WTC11 (cell line): ENCODE results near the gene KLHL12. TPM values are rescaled to one million over a fixed set of nuclear protein-coding genes. Genes with fewer than 3 reads are reported as not detected.

Source experiments
- ATAC-seq: fragments of 200-7000 bp; cut with Tn5 transposase; 2 replicates; pipeline ENCODE4 v1.10.0; 2021; ENCODE audit warnings: mild to moderate bottlenecking, moderate library complexity
- CTCF ChIA-PET: fragments of 300-600 bp; sonication (Branson Sonifier 250); formaldehyde crosslinking; loops from one replicate; lab custom pipeline; 2021; ENCODE audit warnings: antibody characterized with exemption; lab: Charles Lee
- POLR2A ChIA-PET: fragments of 350-600 bp; sonication (Branson Sonifier 250); formaldehyde crosslinking; loops from one replicate; lab custom pipeline; 2021; ENCODE audit warnings: antibody characterized with exemption; lab: Charles Lee
- DNase-seq: peaks from one replicate; pipeline ENCODE4 v3.0.0; 2021; ENCODE audit warnings: low spot score
- H3K27ac Mint-ChIP-seq: 2 replicates; pipeline ENCODE4 v1.8.0; 2021; ENCODE audit warnings: mixed read lengths
- H3K27me3 Mint-ChIP-seq: 2 replicates; pipeline ENCODE4 v1.8.0; 2021; ENCODE audit warnings: low read depth, mild to moderate bottlenecking, moderate library complexity, mixed read lengths
- H3K36me3 Mint-ChIP-seq: 2 replicates; pipeline ENCODE4 v1.8.0; 2021; ENCODE audit warnings: mixed read lengths
- H3K4me1 Mint-ChIP-seq: 2 replicates; pipeline ENCODE4 v1.8.0; 2022; ENCODE audit warnings: mixed read lengths
- H3K4me3 Mint-ChIP-seq: 2 replicates; pipeline ENCODE4 v1.8.0; 2021; ENCODE audit warnings: mild to moderate bottlenecking, moderate library complexity, mixed read lengths
- H3K9me3 Mint-ChIP-seq: 2 replicates; pipeline ENCODE4 v1.8.0; 2021; ENCODE audit warnings: mixed read lengths
- ATF2 ChIP-seq: sonication (generic); formaldehyde crosslinking; IDR thresholded peaks from 2 replicates; pipeline ENCODE4 v1.8.1; 2022; ENCODE audit warnings: low read depth, missing genetic modification reagents, borderline replicate concordance
- ATF3 ChIP-seq: sonication (generic); formaldehyde crosslinking; conservative IDR thresholded peaks from 2 replicates; pipeline ENCODE4 v1.8.1; 2022; ENCODE audit warnings: mild to moderate bottlenecking, missing genetic modification reagents
- ATF6 ChIP-seq: sonication (generic); formaldehyde crosslinking; IDR thresholded peaks from 2 replicates; pipeline ENCODE4 v1.8.1; 2023; ENCODE audit warnings: mild to moderate bottlenecking, missing genetic modification reagents
- CBFB ChIP-seq: sonication (generic); formaldehyde crosslinking; IDR thresholded peaks from 2 replicates; pipeline ENCODE4 v1.8.1; 2022; ENCODE audit warnings: mild to moderate bottlenecking, low read depth, missing genetic modification reagents
- CREB1 ChIP-seq: sonication (generic); formaldehyde crosslinking; IDR thresholded peaks from 2 replicates; pipeline ENCODE4 v1.8.0; 2023; ENCODE audit warnings: mild to moderate bottlenecking, missing genetic modification reagents
- ELF4 ChIP-seq: sonication (generic); formaldehyde crosslinking; IDR thresholded peaks from 2 replicates; pipeline ENCODE4 v1.8.1; 2022; ENCODE audit warnings: low read depth, mild to moderate bottlenecking, moderate library complexity, missing genetic modification reagents
- EMX1 ChIP-seq: fragments of 250-450 bp; sonication (Bioruptor Pico); IDR thresholded peaks from 2 replicates; pipeline ENCODE4 v1.8.0; 2021; ENCODE audit warnings: mild to moderate bottlenecking
- JAZF1 ChIP-seq: fragments of 250-450 bp; sonication (Bioruptor Pico); IDR thresholded peaks from 2 replicates; pipeline ENCODE4 v1.9.0; 2021; ENCODE audit warnings: moderate library complexity, mild to moderate bottlenecking, inconsistent platforms
- NFE2L1 ChIP-seq: sonication (generic); formaldehyde crosslinking; IDR thresholded peaks from 2 replicates; pipeline ENCODE4 v1.8.1; 2023; ENCODE audit warnings: missing genetic modification reagents
- NFYB ChIP-seq: sonication (generic); formaldehyde crosslinking; conservative IDR thresholded peaks from 2 replicates; pipeline ENCODE4 v1.8.0; 2022; ENCODE audit warnings: low read depth, missing genetic modification reagents
- NR2C2 ChIP-seq: sonication (generic); formaldehyde crosslinking; IDR thresholded peaks from 2 replicates; pipeline ENCODE4 v1.8.0; 2022; ENCODE audit warnings: mild to moderate bottlenecking, missing genetic modification reagents
- STAT6 ChIP-seq: sonication (generic); formaldehyde crosslinking; conservative IDR thresholded peaks from 2 replicates; pipeline ENCODE4 v1.8.1; 2023; ENCODE audit warnings: mild to moderate bottlenecking, low read depth, missing genetic modification reagents, moderate library complexity
- USF1 ChIP-seq: sonication (generic); formaldehyde crosslinking; IDR thresholded peaks from 2 replicates; pipeline ENCODE4 v1.8.0; 2022; ENCODE audit warnings: mild to moderate bottlenecking, missing genetic modification reagents
- ZBTB43 ChIP-seq: sonication (generic); formaldehyde crosslinking; IDR thresholded peaks from 2 replicates; pipeline ENCODE4 v1.8.1; 2023; ENCODE audit warnings: mild to moderate bottlenecking, missing genetic modification reagents
- ZNF219 ChIP-seq: sonication (generic); formaldehyde crosslinking; IDR thresholded peaks from 2 replicates; pipeline ENCODE4 v1.8.0; 2023; ENCODE audit warnings: missing genetic modification reagents, mild to moderate bottlenecking, borderline replicate concordance
- ZNF281 ChIP-seq: sonication (generic); formaldehyde crosslinking; IDR thresholded peaks from 2 replicates; pipeline ENCODE4 v1.8.0; 2023; ENCODE audit warnings: mild to moderate bottlenecking, missing genetic modification reagents
- ZNF425 ChIP-seq: fragments of 250-450 bp; sonication (Bioruptor Pico); conservative IDR thresholded peaks from 2 replicates; pipeline ENCODE4 v1.9.0; 2021; ENCODE audit warnings: mild to moderate bottlenecking
- total RNA-seq: library from RNA; stranded (reverse); gene quantifications from 3 replicates; pipeline ENCODE4 v1.2.3, GENCODE V29; 2021

Gene KLHL12
- total RNA-seq, 1 experiment from 2014 or later: 29.6 TPM

GRCh38 chr1:202873026-202873425 is 54.0 kb downstream of the KLHL12 start (continued):
- TF ChIP-seq ZNF425: no peak
- TF ChIP-seq ZNF281 (CRISPR knock-in tag): no peak

GRCh38 chr1:202871367-202871766 is 55.7 kb downstream of the KLHL12 start:
- Mint-ChIP-seq H3K27me3 (no peaks in the 10 kb centered on the region), H3K36me3 (no peaks in the 10 kb centered on the region; the same call in 1 of the 2 replicates), H3K4me1 (no peaks in the 10 kb centered on the region), H3K9me3 (no peaks in the 10 kb centered on the region), H3K27ac (no peak overlapping the region), H3K4me3 (no peak overlapping the region)
- no peak for ATAC-seq
- ChIA-PET POLR2A (no interaction called here), CTCF (no interaction called here)
- no peak for DNase-seq
- TF ChIP-seq ATF6 (no peak), EMX1 (CRISPR knock-in tag) (no peak), ZBTB43 (CRISPR knock-in tag) (no peak), CREB1 (no peak), NR2C2 (CRISPR knock-in tag) (no peak)

- no peak for ATAC-seq
- POLR2A ChIA-PET: no interaction called here
- Mint-ChIP-seq H3K27ac (no peak overlapping the region), H3K4me1 (peaks cover 19% of the 10 kb centered on the region), H3K9me3 (no peaks in the 10 kb centered on the region), H3K36me3 (peaks cover 6% of the 10 kb centered on the region; the same call in 1 of the 2 replicates), H3K4me3 (peak overlapping the region; percentile 88), H3K27me3 (no peaks in the 10 kb centered on the region)
- CTCF ChIA-PET: interaction anchor here (0.6 kb wide), 1 partner anchor 9 kb away, joined by 4 read pairs; no protein-coding TSS in a partner anchor
- DNase-seq: no peak
- TF ChIP-seq ZNF219 (CRISPR knock-in tag) (no peak), CBFB (no peak), ATF2 (CRISPR knock-in tag) (no peak), USF1 (CRISPR knock-in tag) (no peak), ATF3 (CRISPR knock-in tag) (no peak), STAT6 (CRISPR knock-in tag) (no peak), CREB1 (no peak), JAZF1 (CRISPR knock-in tag) (no peak), NFE2L1 (CRISPR knock-in tag) (no peak), ELF4 (CRISPR knock-in tag) (no peak), NFYB (no peak)
Measured at GRCh38 chr1:202862679-202863560, 64.1 kb downstream of the KLHL12 start.
